ENCODE results near the gene MT2A.
A peak's percentile ranks its signal among the peaks of the same experiment; 100 is the strongest.

DNA sequence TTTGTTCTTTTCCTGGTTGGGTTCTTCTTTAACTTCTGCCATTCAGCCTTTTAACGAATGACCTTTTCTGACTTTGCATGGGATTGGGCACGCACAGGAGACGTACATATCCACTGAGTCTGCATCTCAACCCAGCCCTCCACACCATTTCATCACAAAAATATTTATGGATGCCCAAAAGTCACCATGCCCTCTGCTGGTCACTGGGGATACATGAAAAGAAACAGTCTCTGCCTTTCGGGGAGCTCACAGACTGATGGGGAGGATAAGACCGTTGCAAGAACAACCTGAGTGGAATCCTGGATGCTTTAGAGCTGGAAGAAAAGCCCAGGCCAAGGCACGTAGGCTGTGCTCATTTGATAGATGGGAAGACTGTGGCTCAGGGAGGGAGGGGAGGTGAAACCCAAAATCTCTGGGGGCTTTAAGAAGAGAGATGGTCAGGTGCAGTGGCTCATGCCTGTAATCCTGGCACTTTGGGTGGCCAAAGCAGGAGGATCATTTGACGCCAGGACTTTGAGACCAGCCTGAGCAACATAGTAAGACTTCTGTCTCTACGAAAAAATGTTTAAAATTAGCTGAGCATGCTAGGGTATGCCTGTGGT, 7.9 kb upstream of the MT2A start:
- TF ChIP-seq, protein P1, sequence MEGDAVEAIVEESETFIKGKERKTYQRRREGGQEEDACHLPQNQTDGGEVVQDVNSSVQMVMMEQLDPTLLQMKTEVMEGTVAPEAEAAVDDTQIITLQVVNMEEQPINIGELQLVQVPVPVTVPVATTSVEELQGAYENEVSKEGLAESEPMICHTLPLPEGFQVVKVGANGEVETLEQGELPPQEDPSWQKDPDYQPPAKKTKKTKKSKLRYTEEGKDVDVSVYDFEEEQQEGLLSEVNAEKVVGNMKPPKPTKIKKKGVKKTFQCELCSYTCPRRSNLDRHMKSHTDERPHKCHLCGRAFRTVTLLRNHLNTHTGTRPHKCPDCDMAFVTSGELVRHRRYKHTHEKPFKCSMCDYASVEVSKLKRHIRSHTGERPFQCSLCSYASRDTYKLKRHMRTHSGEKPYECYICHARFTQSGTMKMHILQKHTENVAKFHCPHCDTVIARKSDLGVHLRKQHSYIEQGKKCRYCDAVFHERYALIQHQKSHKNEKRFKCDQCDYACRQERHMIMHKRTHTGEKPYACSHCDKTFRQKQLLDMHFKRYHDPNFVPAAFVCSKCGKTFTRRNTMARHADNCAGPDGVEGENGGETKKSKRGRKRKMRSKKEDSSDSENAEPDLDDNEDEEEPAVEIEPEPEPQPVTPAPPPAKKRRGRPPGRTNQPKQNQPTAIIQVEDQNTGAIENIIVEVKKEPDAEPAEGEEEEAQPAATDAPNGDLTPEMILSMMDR (IDR thresholded peaks at IDR 0.05), result peak; percentile 32 to 67 (median 56)
- TF ChIP-seq POLR2A (IDR thresholded peaks at IDR 0.05), result no peak
- no peak for TF ChIP-seq EP300 (IDR thresholded peaks at IDR 0.05)
- TF ChIP-seq POLR2AphosphoS5 (IDR thresholded peaks at IDR 0.05), result no peak
